Epithelial cell of esophagus (primary cell): ENCODE measurements around the gene DNAI4.

ENCODE experiments used
- DNase-seq: peaks from one replicate; pipeline ENCODE4 v3.0.0; 2010; ENCODE audit warnings: low read depth
- H3K4me3 ChIP-seq: 2 replicates; pipeline ENCODE4 v1.5.1; 2011; ENCODE audit warnings: mild to moderate bottlenecking, low read length, control low read depth
- TF ChIP-seq, protein P1 (sequence below): IDR thresholded peaks from 2 replicates; pipeline ENCODE4 v1.5.1; 2011; ENCODE audit warnings: low read depth, mild to moderate bottlenecking, low read length, control low read depth, inconsistent platforms; ENCODE audit not compliant: insufficient read depth; ENCODE audit errors: missing control alignments

Gene DNAI4

DNA sequence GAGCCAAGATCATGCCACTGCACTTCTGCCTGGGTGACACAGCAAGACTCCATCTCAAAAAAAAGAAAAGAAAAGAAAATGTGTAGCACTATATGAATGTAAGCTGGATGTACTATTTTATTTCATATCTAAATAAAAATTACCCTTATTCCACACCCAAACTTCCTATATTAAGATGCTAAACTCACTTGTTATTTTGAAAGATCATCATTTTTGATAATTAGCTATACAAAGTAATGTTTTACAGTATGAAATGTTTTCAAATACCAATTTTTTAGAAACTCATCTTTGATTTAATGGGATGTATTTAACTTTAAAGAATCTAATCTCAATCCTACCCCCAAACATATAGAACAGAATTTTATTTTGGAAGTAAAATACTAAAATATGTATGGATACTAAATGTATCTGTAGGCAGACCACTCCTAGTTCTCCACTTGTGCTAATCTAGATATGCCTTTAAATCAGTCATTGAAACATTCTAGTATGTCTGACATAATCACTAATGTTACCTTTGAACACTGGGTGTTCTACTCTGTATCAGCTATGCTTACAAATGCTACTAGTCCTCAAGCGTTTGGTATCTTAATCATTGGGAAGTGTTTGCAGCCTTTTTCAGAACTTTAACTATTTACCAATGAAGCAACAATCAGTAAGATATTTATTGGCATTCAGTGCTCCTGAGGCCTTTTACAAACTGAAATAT is 13.0 kb upstream of the DNAI4 start:
- TF ChIP-seq, protein P1, sequence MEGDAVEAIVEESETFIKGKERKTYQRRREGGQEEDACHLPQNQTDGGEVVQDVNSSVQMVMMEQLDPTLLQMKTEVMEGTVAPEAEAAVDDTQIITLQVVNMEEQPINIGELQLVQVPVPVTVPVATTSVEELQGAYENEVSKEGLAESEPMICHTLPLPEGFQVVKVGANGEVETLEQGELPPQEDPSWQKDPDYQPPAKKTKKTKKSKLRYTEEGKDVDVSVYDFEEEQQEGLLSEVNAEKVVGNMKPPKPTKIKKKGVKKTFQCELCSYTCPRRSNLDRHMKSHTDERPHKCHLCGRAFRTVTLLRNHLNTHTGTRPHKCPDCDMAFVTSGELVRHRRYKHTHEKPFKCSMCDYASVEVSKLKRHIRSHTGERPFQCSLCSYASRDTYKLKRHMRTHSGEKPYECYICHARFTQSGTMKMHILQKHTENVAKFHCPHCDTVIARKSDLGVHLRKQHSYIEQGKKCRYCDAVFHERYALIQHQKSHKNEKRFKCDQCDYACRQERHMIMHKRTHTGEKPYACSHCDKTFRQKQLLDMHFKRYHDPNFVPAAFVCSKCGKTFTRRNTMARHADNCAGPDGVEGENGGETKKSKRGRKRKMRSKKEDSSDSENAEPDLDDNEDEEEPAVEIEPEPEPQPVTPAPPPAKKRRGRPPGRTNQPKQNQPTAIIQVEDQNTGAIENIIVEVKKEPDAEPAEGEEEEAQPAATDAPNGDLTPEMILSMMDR, result no peak
- H3K4me3 ChIP-seq, result no peak overlapping the region
- no peak for DNase-seq

DNA sequence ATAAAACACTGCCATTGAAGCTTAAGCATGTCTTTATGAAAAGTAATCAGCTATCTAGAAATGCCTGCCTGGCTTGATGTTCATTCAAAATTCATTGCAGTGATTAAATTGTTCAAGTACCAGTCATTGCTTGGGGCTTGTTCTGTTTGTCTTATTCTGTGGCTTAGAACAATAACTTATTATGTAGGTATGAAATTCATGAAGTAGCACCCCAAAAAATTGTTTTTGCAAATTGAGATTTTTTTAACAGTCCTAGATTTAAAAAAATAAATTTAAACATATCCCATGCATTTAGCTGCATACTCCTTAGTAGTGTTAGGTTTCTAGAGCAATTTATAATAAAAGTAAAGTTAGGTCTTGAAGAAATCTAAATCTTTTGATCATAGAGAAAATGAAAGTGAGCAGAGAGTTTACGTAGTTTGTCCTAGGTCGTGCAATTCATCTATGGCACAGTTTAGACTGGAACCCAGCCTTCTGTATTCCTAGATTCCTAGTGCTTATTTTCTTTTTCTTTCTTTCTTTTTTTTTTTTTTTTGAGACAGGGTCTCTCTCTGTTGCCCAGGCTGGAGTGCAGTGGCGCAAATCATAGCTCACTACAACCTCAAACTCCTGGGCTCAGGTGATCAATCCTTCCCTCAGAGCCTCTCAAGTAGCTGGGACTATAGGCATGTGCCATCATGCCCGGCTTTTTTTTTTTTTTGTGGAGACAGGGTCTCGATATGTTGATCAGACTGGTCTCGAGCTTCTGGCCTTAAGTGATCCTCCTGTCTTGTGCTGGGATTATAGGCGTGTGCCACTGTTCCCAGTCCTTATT is 9.4 kb upstream of the DNAI4 start:
- TF ChIP-seq, protein P1, result no peak
- peak; percentile 45 for DNase-seq
- H3K4me3 ChIP-seq, result peak overlapping the region; percentile 32

DNA sequence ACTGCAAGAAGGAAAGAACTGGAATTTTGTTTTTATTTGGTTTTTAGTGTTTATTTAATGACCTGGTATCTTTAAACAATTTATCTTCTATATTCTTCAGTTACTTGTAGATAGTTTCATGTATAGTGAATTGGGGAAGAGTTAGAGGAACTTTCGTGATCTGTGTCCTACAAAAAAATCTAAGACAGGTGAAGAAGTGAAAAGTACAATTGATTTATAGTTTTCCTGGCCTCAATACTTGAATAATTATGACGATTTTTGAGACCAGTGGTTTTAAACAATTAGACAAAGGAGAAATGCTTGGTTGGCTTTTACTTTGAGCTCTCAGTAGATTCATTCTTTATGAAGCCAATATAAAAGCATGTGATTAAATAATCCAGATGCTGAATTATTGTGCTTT is 7.6 kb upstream of the DNAI4 start:
- TF ChIP-seq, protein P1, result no peak
- peak overlapping the region; percentile 78 for H3K4me3 ChIP-seq
- no peak for DNase-seq

DNA sequence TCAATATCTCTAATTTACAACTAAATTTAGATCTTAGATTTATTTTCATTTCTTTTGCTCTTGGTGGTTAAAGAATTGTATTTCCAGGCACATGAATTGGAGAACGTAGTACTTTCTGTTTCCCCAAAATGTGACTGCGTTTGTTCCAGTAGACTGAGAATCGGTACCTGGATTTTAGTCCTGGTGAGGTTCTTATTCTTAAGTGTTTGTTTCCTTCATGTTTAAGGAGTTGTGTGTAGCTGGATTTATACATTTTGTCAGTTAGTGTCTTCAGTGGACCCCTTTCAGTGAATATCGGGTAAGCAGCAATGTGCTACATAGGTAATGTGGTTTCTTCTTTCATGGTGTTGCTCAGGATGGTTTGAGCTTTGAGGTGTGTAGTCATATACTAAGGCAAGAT is 6.9 kb upstream of the DNAI4 start:
- H3K4me3 ChIP-seq, result peak overlapping the region; percentile 78
- TF ChIP-seq, protein P1, result no peak
- no peak for DNase-seq

DNA sequence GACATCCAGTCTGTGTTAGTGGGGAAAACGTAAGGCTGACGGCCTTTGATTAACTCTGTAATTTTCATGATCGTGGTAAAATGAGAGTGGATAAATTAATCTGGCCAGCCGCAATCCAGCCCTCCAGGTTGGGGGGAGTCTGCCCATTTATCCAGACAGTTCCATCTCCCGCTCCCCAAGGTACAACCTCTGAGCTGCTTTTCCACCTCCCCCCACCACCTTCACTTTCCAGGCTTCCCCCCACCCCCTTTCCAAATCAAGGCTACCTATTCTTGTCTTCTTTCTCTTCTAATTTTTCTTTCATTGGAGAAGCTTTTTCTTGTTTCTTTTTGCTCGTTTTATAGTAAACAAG is 6.1 kb upstream of the DNAI4 start:
- H3K4me3 ChIP-seq, result peak overlapping the region; percentile 78
- TF ChIP-seq, protein P1, result no peak
- DNase-seq, result no peak

DNA sequence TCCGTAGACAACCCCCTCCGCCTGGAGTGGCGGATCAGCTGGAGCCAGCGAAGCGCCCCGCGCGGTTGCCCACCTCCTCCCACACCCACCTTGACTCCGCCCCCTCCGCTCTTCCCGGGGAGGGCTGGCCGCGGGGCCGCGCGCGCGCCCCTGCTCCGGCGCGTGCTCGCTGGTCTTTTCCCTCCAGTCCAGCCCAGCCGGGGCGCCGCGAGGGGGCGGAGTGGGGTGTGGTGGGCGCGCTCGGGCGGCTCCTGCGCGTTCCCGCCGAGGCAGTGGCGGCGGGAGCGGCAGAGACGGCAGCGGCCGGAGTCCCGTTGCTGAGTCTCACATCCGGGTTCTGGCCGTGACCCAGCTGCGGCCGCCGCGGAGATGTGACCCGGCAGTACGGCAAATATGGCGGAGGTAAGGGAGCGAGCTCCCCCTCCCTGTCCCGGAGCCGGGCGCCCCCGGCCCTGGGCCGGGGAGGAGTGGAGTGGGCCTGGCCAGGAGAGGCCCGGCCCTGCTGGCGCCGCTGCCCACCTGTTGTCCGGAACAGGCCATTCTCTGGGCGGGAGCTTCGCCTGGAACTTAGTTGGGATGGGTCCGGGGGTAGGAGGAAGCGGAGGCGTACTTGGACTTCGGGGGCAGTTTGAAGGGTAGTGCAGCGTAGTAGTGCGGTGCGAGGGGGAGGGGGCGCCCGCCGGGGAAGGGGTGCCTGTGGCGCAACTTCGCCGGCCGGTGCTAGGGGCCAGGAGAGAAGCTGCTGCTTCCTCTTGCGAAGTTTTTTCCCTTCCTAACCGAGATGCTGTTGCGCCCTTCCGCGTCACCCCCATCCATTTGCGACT is 5.6 kb upstream of the DNAI4 start:
- peak; percentile 95 for DNase-seq
- TF ChIP-seq, protein P1, result no peak
- H3K4me3 ChIP-seq, result peak overlapping the region; percentile 78
